ENCODE data around the gene CMTM6.
"Not testable (repeated sequence)": the region's sequence is repeated elsewhere in the genome, so short reads cannot be mapped to it uniquely, and the experiment has no call there.

CMTM6 gene

GRCh38 chr3:32470362-32470761 is 32.3 kb downstream of the CMTM6 start:
- Histone ChIP-seq H2AFZ (ENCODE audit: low read length) (no peak overlapping the region), H3K4me1 (ENCODE audit: insufficient read depth, low read length, poor library complexity, severe bottlenecking) (peaks cover 9% of the 10 kb centered on the region), H3K9me3 (ENCODE audit: insufficient read depth, low read depth, low read length) (no peaks in the 10 kb centered on the region), H4K20me1 (ENCODE audit: insufficient read depth, low read length, poor library complexity, severe bottlenecking) (no peaks in the 10 kb centered on the region), H3F3A (ENCODE audit: low read depth) (no peaks in the 10 kb centered on the region), H3K4me3 (ENCODE audit: low read length, poor library complexity, severe bottlenecking) (no peak overlapping the region), H3K9me2 (replicated peaks; ENCODE audit: low read depth, low read length) (no peaks in the 10 kb centered on the region), H3K79me2 (ENCODE audit: insufficient read depth, low read length) (no peaks in the 10 kb centered on the region), H3K4me2 (ENCODE audit: low read depth, low read length, poor library complexity, severe bottlenecking) (no peak overlapping the region), H3K27me3 (ENCODE audit: insufficient read depth, low read length, poor library complexity, severe bottlenecking) (no peaks in the 10 kb centered on the region), H3K36me3 (ENCODE audit: insufficient read depth, low read length) (peaks cover 16% of the 10 kb centered on the region; the same call in 1 of the 2 replicates), H3K9ac (ENCODE audit: low read depth, low read length, poor library complexity, severe bottlenecking) (no peak overlapping the region)
- TF ChIP-seq CTCF (conservative IDR thresholded peaks at IDR 0.05; ENCODE audit: low read length) (no peak), EZH2phosphoT487 (IDR thresholded peaks at IDR 0.05; ENCODE audit: borderline replicate concordance) (no peak)

DNA sequence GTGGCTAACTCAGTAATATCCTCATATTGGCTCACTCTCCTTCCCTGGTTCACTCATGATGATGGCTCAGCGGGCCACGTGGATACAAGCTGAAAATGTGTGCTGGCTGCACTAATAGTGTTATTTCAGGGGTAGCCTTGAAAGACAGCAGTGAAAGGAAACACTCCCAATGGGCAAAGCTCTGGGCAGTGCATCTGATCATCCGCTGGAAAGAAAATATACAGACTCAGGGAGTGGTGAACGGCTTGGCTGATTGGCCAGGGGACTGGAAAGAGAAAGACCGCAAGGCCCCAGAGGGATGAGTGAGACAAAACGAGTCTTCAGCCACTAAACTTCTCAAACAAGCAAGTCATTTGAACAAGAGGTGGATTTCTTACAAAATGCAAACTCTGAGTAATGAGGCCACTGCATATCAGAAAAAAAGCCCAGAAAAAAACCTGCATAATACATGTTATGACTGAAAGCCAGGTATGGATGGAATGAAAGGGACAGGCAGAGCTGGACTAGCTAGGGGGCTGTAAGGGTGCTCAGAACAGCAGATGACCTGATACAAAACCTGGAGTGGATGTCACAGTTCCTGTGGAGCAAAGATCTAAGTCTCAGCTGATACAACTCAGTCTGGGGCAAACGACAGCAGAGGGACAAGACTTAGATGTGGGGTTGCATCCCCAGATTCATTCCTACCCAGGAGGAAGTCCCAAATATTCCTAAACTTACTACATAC is 33.3 kb downstream of the CMTM6 start:
- H3K9me3 ChIP-seq (ENCODE audit: insufficient read depth, low read depth, low read length) = no peaks in the 10 kb centered on the region
- no peaks in the 10 kb centered on the region for H3K27me3 ChIP-seq (ENCODE audit: insufficient read depth, low read length, poor library complexity, severe bottlenecking)
- H3K36me3 ChIP-seq (ENCODE audit: insufficient read depth, low read length) = peaks cover 15% of the 10 kb centered on the region; the same call in 1 of the 2 replicates
- no peaks in the 10 kb centered on the region for H3K9me2 ChIP-seq (replicated peaks; ENCODE audit: low read depth, low read length)
- H3K4me2 ChIP-seq (ENCODE audit: low read depth, low read length, poor library complexity, severe bottlenecking) = no peak overlapping the region
- H3F3A ChIP-seq (ENCODE audit: low read depth) = no peaks in the 10 kb centered on the region
- H3K4me3 ChIP-seq (ENCODE audit: low read length, poor library complexity, severe bottlenecking) = no peak overlapping the region
- H3K4me1 ChIP-seq (ENCODE audit: insufficient read depth, low read length, poor library complexity, severe bottlenecking) = peaks cover 9% of the 10 kb centered on the region
- TF ChIP-seq CTCF (conservative IDR thresholded peaks at IDR 0.05; ENCODE audit: low read length) = no peak
- no peaks in the 10 kb centered on the region for H4K20me1 ChIP-seq (ENCODE audit: insufficient read depth, low read length, poor library complexity, severe bottlenecking)
- H3K79me2 ChIP-seq (ENCODE audit: insufficient read depth, low read length) = no peaks in the 10 kb centered on the region
- no peak overlapping the region for H2AFZ ChIP-seq (ENCODE audit: low read length)
- H3K9ac ChIP-seq (ENCODE audit: low read depth, low read length, poor library complexity, severe bottlenecking) = no peak overlapping the region

GRCh38 chr3:32467333-32468070 is 35.1 kb downstream of the CMTM6 start:
- Histone ChIP-seq H3K9me2 (replicated peaks; ENCODE audit: low read depth, low read length) (no peaks in the 10 kb centered on the region), H3K9me3 (ENCODE audit: insufficient read depth, low read depth, low read length) (no peaks in the 10 kb centered on the region), H3K4me1 (ENCODE audit: insufficient read depth, low read length, poor library complexity, severe bottlenecking) (peaks cover 9% of the 10 kb centered on the region), H3K4me3 (ENCODE audit: low read length, poor library complexity, severe bottlenecking) (no peak overlapping the region), H3K27me3 (ENCODE audit: insufficient read depth, low read length, poor library complexity, severe bottlenecking) (no peaks in the 10 kb centered on the region), H2AFZ (ENCODE audit: low read length) (peak overlapping the region; percentile 61; the same call in 1 of the 2 replicates), H4K20me1 (ENCODE audit: insufficient read depth, low read length, poor library complexity, severe bottlenecking) (no peaks in the 10 kb centered on the region), H3K79me2 (ENCODE audit: insufficient read depth, low read length) (no peaks in the 10 kb centered on the region), H3K9ac (ENCODE audit: low read depth, low read length, poor library complexity, severe bottlenecking) (no peak overlapping the region), H3K4me2 (ENCODE audit: low read depth, low read length, poor library complexity, severe bottlenecking) (no peak overlapping the region), H3K36me3 (ENCODE audit: insufficient read depth, low read length) (peaks cover 7% of the 10 kb centered on the region; the same call in 1 of the 2 replicates), H3F3A (ENCODE audit: low read depth) (no peaks in the 10 kb centered on the region)
- TF ChIP-seq EZH2phosphoT487 (IDR thresholded peaks at IDR 0.05; ENCODE audit: borderline replicate concordance) (no peak), CTCF (conservative IDR thresholded peaks at IDR 0.05; ENCODE audit: low read length) (peak; percentile 90)

GRCh38 chr3:32466808-32467207 is 35.8 kb downstream of the CMTM6 start:
- H2AFZ ChIP-seq (ENCODE audit: low read length); H3K36me3 ChIP-seq (ENCODE audit: insufficient read depth, low read length); H3F3A ChIP-seq (ENCODE audit: low read depth); H3K79me2 ChIP-seq (ENCODE audit: insufficient read depth, low read length); H3K4me2 ChIP-seq (ENCODE audit: low read depth, low read length, poor library complexity, severe bottlenecking); H3K27me3 ChIP-seq (ENCODE audit: insufficient read depth, low read length, poor library complexity, severe bottlenecking); H4K20me1 ChIP-seq (ENCODE audit: insufficient read depth, low read length, poor library complexity, severe bottlenecking); H3K9ac ChIP-seq (ENCODE audit: low read depth, low read length, poor library complexity, severe bottlenecking); H3K4me3 ChIP-seq (ENCODE audit: low read length, poor library complexity, severe bottlenecking); H3K9me2 ChIP-seq (replicated peaks; ENCODE audit: low read depth, low read length); H3K9me3 ChIP-seq (ENCODE audit: insufficient read depth, low read depth, low read length): not testable (repeated sequence)
- H3K4me1 ChIP-seq (ENCODE audit: insufficient read depth, low read length, poor library complexity, severe bottlenecking) = peaks cover 13% of the 10 kb centered on the region

DNA sequence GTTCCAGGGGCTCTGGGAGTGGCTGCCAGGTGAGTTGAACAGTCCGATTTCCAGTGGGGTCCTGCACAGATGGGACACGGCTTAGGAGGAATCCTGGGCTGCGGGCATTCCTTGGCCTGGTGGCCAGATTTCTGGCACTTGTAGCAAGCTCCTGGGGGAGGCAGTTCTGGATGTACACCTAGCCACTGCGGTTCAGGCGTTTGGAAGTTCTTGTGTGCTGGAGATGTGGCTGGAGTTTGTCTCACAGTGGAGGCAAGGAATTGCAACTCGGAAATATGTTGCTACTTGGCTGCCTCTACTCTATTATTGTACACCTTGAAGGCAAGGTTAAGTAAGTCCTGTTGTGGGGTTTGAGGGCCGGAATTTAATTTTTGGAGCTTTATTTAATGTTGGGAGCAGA is 37.9 kb downstream of the CMTM6 start:
- not testable (repeated sequence) for H3K4me2 ChIP-seq (ENCODE audit: low read depth, low read length, poor library complexity, severe bottlenecking); H3F3A ChIP-seq (ENCODE audit: low read depth); H3K79me2 ChIP-seq (ENCODE audit: insufficient read depth, low read length); H3K9me2 ChIP-seq (replicated peaks; ENCODE audit: low read depth, low read length); H3K9me3 ChIP-seq (ENCODE audit: insufficient read depth, low read depth, low read length); H3K4me3 ChIP-seq (ENCODE audit: low read length, poor library complexity, severe bottlenecking); H3K27me3 ChIP-seq (ENCODE audit: insufficient read depth, low read length, poor library complexity, severe bottlenecking); H3K36me3 ChIP-seq (ENCODE audit: insufficient read depth, low read length); H4K20me1 ChIP-seq (ENCODE audit: insufficient read depth, low read length, poor library complexity, severe bottlenecking); H3K9ac ChIP-seq (ENCODE audit: low read depth, low read length, poor library complexity, severe bottlenecking); H2AFZ ChIP-seq (ENCODE audit: low read length)
- H3K4me1 ChIP-seq (ENCODE audit: insufficient read depth, low read length, poor library complexity, severe bottlenecking) = peaks cover 23% of the 10 kb centered on the region
